SK-N-SH treated with all-trans-retinoic acid at 6 μM for 48 hours (cell line): Measurements from ENCODE around the gene ADRA1B.

ENCODE experiments used
- ESRRG ChIP-seq: fragments of 250-450 bp; sonication (Bioruptor Pico); IDR thresholded peaks from 2 replicates; pipeline ENCODE4 v1.6.1; 2021; ENCODE audit warnings: mild to moderate bottlenecking
- RARB ChIP-seq: fragments of 250-450 bp; sonication (Bioruptor Pico); IDR thresholded peaks from 2 replicates; pipeline ENCODE4 v1.8.0; 2021; ENCODE audit warnings: mild to moderate bottlenecking, moderate library complexity
- SNAI2 ChIP-seq: fragments of 250-450 bp; sonication (Bioruptor Pico); IDR thresholded peaks from 2 replicates; pipeline ENCODE4 v1.5.0; 2020; ENCODE audit warnings: mild to moderate bottlenecking, moderate library complexity
- TOX ChIP-seq: fragments of 250-450 bp; sonication (Bioruptor Pico); IDR thresholded peaks from 2 replicates; pipeline ENCODE4 v1.8.0; 2021; ENCODE audit warnings: mild to moderate bottlenecking, moderate library complexity, borderline replicate concordance
- ZC3H10 ChIP-seq: fragments of 250-450 bp; sonication (Bioruptor Pico); IDR thresholded peaks from 2 replicates; pipeline ENCODE4 v1.5.1; 2021; ENCODE audit warnings: mild to moderate bottlenecking, moderate library complexity
- ZFP3 ChIP-seq: fragments of 250-450 bp; sonication (Bioruptor Pico); IDR thresholded peaks from 2 replicates; pipeline ENCODE4 v1.5.0; 2020; ENCODE audit warnings: mild to moderate bottlenecking, moderate library complexity
- ZFP30 ChIP-seq: fragments of 450-650 bp; formaldehyde crosslinking; IDR thresholded peaks from 2 replicates; pipeline ENCODE4 v1.5.0; 2022; ENCODE audit warnings: mild to moderate bottlenecking, moderate library complexity
- TF ChIP-seq, protein P1 (sequence below): fragments of 250-450 bp; sonication (Bioruptor Pico); IDR thresholded peaks from 2 replicates; pipeline ENCODE4 v1.5.1; 2021; ENCODE audit warnings: mild to moderate bottlenecking, moderate library complexity
- TF ChIP-seq, protein P2 (sequence below): fragments of 250-450 bp; sonication (Bioruptor Pico); IDR thresholded peaks from 2 replicates; pipeline ENCODE4 v1.5.1; 2020; ENCODE audit warnings: low read depth, mild to moderate bottlenecking, moderate library complexity

DNA sequence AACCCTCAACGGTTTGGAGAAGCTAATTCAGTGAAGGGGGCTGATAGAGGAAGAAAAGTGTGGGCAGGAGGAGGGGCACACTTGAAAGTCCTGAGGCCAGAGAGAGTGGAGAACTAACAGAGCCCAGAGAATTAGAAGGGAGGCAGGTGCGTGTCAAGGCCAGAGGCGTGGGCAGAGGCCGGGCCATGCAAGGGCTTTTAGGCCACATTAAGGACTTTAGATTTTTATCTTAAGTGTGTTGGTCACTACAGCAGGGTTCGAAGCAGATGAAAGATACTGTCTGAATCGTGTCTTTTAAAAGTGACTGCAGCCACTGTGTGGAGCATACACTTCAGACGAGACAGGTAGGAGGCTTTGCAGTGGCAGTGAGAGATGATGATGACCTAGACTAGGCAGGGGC lies 6.7 kb downstream of the ADRA1B start:
- TF ChIP-seq ZC3H10 = no peak
- TF ChIP-seq TOX (CRISPR knock-in tag) = no peak
- TF ChIP-seq ZFP30 (CRISPR knock-in tag) = no peak
- no peak for TF ChIP-seq SNAI2 (CRISPR knock-in tag)
- no peak for TF ChIP-seq RARB (CRISPR knock-in tag)
- TF ChIP-seq ZFP3 (CRISPR knock-in tag) = no peak
- no peak for TF ChIP-seq ESRRG (CRISPR knock-in tag)
- TF ChIP-seq, protein P1, sequence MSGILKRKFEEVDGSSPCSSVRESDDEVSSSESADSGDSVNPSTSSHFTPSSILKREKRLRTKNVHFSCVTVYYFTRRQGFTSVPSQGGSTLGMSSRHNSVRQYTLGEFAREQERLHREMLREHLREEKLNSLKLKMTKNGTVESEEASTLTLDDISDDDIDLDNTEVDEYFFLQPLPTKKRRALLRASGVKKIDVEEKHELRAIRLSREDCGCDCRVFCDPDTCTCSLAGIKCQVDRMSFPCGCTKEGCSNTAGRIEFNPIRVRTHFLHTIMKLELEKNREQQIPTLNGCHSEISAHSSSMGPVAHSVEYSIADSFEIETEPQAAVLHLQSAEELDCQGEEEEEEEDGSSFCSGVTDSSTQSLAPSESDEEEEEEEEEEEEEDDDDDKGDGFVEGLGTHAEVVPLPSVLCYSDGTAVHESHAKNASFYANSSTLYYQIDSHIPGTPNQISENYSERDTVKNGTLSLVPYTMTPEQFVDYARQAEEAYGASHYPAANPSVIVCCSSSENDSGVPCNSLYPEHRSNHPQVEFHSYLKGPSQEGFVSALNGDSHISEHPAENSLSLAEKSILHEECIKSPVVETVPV (CRISPR knock-in tag) = no peak
- TF ChIP-seq, protein P2, sequence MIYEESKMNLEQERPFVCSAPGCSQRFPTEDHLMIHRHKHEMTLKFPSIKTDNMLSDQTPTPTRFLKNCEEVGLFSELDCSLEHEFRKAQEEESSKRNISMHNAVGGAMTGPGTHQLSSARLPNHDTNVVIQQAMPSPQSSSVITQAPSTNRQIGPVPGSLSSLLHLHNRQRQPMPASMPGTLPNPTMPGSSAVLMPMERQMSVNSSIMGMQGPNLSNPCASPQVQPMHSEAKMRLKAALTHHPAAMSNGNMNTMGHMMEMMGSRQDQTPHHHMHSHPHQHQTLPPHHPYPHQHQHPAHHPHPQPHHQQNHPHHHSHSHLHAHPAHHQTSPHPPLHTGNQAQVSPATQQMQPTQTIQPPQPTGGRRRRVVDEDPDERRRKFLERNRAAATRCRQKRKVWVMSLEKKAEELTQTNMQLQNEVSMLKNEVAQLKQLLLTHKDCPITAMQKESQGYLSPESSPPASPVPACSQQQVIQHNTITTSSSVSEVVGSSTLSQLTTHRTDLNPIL = no peak
